ENCODE results near the gene ITPR3.
A peak's percentile ranks its signal among the peaks of the same experiment; 100 is the strongest.

ITPR3 gene

DNA sequence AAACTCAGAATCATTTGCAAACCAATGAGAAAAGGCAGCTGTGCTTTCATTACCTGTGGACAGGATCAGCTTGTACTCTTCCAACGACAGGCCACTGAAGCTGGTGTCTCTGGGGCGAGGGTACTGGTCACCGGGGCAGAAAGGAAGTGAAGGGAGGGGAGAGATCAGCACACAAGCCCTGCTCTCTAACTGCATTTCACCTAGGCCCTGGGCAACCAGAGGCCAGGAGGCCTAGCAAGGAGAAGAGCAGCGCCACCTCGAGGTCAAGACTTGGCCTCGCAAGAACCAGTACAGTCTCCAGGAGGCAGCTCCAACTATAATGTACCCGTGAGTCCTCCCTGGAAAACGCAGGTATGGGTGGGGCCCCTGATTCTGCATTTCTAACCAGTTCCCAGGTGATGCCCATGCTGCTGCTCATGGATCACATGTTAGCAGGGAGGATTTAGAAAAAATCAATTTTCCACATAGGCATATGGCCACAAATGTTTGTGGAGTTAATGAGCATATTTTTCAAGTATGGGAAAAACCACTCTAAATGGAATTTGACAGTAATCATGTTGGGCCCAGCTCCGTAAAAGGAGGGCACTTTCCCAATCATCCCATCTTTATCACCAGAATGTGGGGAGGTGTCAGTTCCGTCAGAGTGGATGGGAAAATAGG, 79.4 kb downstream of the ITPR3 start:
- peak; percentile 58 to 71 for DNase-seq (ENCODE audit: low read depth in 2 of 2)

GRCh38 chr6:33702345-33702977, 81.3 kb downstream of the ITPR3 start:
- DNase-seq (ENCODE audit: low read depth in 2 of 2): no peak

- DNase-seq (ENCODE audit: low read depth in 2 of 2): no peak
Observed at GRCh38 chr6:33704215-33705066, 83.3 kb downstream of the ITPR3 start.

- DNase-seq (ENCODE audit: low read depth in 2 of 2): no peak
Observed at GRCh38 chr6:33705268-33705885, 84.3 kb downstream of the ITPR3 start.

DNA sequence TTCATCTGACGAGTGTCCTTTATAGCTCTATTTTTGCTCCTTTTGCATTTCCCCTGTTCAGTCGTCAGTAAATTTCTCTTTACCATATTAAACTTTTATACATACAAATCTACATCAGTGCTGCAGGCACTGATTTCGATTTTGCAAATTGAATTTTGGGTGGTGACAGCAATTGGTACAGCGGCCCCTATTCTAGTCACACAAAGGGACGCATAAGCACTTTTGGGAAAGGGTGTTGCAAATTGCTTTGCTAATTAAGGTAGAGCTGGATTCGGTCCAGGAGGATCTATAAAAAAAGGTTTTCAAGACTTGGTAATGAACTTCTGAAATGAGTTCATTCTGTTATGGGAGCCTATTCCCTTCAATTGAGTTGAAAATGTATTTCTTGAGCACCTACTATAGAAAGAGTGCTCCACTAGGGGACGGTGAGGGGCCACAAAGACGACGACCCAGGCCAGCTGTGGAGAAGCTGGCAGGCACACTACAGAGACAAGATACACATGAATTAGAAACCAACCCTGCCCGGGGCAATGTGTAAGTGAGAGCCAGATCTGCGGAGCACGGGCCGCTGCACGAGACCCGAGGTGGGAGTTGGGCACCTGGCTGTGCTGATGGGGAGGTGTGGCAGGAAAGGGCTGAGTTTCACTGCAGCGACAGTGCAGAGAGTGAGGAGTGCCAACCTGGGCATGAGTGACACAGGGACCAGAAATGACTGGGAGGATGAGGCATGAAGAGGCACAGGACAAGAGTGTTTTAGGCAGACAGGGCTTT, 85.0 kb downstream of the ITPR3 start:
- DNase-seq (ENCODE audit: low read depth in 2 of 2): no peak

GRCh38 chr6:33707771-33708170, 86.6 kb downstream of the ITPR3 start:
- DNase-seq (ENCODE audit: low read depth in 2 of 2): no peak

- DNase-seq (ENCODE audit: low read depth in 2 of 2): no peak
Observed at GRCh38 chr6:33708516-33709204, 87.5 kb downstream of the ITPR3 start.

DNA sequence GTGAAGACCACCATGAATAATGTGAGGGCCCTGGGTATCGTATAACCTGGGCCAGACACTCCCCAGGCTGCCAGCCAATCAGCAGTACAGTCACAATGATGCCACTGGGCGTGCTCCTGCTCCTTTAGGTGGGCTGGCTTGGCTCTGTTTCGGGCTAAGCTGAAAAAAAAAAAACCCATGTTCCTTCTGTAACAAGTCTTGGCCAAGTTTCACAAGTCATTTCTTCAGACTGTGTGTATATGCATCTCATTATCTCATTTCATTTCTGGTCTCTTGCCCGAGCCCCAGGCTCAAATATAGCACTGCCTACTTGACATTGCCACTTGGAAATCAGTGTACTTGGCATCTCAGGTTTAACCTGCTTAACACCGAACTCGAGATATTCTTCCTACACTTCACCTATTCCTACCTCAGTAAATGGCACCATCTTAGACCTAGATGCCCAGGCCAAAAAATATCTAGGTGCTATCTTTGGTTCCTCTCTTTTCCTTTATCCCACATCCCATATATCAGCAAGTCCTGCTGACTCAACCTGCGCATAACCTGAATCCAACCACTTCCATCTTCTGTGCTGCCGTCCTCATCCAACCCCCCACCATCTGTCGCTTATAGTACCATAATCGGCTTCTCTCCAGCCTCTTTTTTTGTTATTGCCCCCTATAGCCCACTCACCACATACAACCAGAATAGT, 88.6 kb downstream of the ITPR3 start:
- DNase-seq (ENCODE audit: low read depth in 2 of 2): no peak

DNA sequence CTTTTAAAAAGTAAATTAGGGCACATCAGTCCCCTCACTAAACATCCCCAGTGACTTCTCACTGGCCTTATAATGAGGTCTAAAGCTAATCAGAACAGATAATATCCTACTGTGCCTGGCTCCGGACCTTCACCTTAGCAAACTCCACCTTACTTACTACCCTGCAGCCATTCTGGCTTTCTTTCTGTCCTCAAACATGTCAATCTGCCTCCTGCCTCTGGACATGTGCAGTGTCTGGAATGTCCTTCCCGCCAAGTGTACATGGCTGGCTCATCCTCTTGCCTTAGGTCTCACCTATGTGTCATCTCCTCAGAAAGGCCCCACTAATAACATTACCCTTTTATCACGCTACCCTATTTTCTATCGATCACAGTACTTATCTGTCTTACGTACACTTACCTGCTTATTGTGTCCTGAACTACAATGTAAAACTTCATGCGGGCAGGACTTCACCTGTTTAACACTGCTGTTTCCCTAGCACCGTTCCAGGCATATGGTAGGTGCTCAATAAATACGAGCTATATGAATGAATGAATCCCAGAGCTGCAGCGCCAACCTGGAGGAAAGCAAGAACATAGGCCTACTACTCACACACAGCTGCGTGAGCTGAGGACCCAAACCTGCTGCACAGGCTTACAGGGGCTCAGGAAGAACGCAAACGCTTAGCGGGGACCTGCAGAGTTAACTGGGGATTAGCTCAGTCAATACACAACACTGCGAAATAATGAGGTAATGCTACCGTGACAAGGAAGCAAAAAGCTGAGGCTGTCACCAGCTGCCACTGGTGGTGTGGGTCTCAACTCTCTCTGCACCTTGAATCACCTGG, 89.4 kb downstream of the ITPR3 start:
- no peak for DNase-seq (ENCODE audit: low read depth in 2 of 2)

GRCh38 chr6:33711140-33712129, 90.3 kb downstream of the ITPR3 start, which contains the start of gene UQCC2:
UQCC2 (minus strand) TSS chr6:33711700; CDS start chr6:33711686, 14 bp downstream.
- peak; percentile 94 to 96 for DNase-seq (ENCODE audit: low read depth in 2 of 2)

DNA sequence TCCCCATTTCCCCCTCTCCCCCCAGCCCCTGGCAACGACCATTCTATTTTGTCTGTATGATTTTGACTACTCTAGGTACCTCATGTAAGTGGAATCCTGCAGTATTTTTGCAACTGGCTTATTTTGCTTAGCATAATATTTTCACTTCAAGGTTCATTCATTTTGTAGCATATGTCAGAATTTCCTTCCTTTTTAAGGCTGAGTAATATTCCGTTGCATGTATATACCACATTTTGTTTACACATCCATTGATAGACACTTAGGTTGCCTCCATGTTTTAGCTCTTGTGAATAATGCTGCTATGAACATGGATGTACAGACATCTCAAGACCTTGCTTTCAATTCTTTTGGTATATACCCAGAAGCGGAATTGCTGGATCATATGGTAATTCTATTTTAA, 91.8 kb downstream of the ITPR3 start:
- no peak for DNase-seq (ENCODE audit: low read depth in 2 of 2)

- DNase-seq (ENCODE audit: low read depth in 2 of 2): no peak
Observed at GRCh38 chr6:33713786-33714185, 92.7 kb downstream of the ITPR3 start.

DNA sequence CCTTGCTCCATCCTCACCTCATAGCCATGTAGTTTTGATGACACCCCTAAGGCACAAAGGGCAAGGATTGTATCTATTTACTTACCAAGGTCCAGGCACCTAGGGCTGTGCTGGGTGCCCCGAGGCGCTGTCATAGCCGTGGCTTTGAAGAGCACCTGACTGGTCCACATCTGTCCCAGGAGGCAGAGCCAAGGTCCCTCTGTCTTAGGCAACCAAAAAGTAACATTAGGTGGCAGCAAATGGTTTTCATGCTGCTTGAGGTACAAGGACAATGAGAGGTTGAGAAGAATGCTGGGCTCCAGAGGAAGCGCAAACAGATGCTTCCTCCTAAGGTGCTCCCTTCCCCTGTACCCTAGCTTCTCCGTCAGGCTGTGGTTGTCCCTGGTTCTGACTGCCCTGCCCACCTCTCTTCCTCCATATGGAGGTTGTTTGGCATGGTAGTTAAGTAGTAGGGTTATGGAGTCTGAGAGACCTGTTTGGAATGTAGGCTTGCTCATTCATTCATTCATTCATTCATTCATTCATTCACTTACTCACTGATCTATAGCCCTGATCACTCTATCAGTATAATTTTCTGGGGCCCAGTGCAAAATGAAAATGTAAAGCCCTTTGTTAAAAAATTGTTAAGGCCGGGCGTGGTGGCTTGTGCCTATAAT, 93.4 kb downstream of the ITPR3 start:
- DNase-seq (ENCODE audit: low read depth in 2 of 2): no peak

DNA sequence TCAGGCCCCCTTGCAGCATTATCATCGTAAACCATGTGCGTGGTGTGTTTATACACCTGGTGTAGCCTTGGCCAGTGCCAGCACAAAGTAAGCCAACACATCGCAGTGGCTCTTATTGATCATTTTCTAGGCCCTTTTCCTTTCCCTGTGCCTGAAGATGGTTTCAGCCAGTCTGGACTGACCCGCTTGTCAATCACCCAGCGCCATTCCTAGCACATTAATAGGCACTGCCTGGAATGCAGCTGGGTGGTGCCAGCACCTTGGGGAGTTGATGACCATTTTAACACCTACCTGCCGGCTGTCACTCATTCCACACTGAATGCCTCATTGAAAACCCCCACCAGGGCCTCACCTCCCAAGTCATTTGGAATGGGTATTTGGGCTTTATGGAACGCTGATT, 95.3 kb downstream of the ITPR3 start:
- DNase-seq (ENCODE audit: low read depth in 2 of 2): no peak

- no peak for DNase-seq (ENCODE audit: low read depth in 2 of 2)
Observed at GRCh38 chr6:33716890-33717632, 95.9 kb downstream of the ITPR3 start.

- no peak for DNase-seq (ENCODE audit: low read depth in 2 of 2)
Observed at GRCh38 chr6:33717934-33718455, 96.9 kb downstream of the ITPR3 start.

DNA sequence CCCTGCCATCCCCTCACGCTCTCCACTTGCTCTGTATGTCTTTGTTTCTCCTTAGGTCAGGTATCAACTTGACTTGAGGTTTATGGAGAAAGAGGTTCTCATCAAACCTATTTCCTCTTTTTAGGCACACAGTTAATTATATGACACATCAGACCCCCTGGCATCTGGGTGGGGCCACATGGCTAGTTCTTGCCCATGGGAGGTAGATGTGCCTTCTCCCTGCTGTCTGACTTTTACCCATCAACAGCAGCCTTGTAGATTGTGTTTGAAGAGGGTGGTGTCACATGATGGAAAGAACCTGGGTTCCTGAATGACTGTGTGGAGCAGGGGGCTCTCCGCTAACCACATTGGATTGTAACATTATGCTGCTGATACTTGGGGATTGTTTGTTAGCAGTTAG, 97.6 kb downstream of the ITPR3 start:
- DNase-seq (ENCODE audit: low read depth in 2 of 2): no peak
